Liver (tissue), 9 donors: ENCODE measurements around the gene DIP2C. TPM values are rescaled to one million over a fixed set of nuclear protein-coding genes. Genes with fewer than 3 reads are reported as not detected.
"Not testable (repeated sequence)": the region's sequence is repeated elsewhere in the genome, so short reads cannot be mapped to it uniquely, and the experiment has no call there.

Experiments
- DNase-seq: peaks from one replicate; pipeline ENCODE4 v3.0.0-alpha.2; 2017; ENCODE audit warnings: low spot score
- H3K27ac ChIP-seq, 2 donors: one replicate each; pipeline ENCODE4 v1.7.0; 2013; ENCODE audit warnings: inconsistent platforms in 2 of 2, low read length in 2 of 2, control low read depth in 1 of 2, low read depth in 1 of 2, mild to moderate bottlenecking in 1 of 2
- H3K27me3 ChIP-seq, 4 donors: one replicate each; pipeline versions ENCODE4 v1.6.1 to v1.7.0; 2013; ENCODE audit warnings: low read length in 3 of 4, inconsistent platforms in 1 of 4, mild to moderate bottlenecking in 1 of 4, moderate library complexity in 1 of 4; ENCODE audit not compliant: control insufficient read depth in 4 of 4, insufficient read depth in 4 of 4
- H3K36me3 ChIP-seq, 4 donors: one replicate each; pipeline versions ENCODE4 v1.6.1 to v1.7.0; 2013; ENCODE audit warnings: low read length in 3 of 4, mild to moderate bottlenecking in 3 of 4, low read depth in 1 of 4, moderate library complexity in 1 of 4; ENCODE audit not compliant: control insufficient read depth in 4 of 4, insufficient read depth in 3 of 4
- H3K4me1 ChIP-seq, 4 donors: one replicate each; pipeline versions ENCODE4 v1.6.1 to v1.7.0; 2013; ENCODE audit warnings: low read length in 3 of 4, mild to moderate bottlenecking in 3 of 4, moderate library complexity in 1 of 4; ENCODE audit not compliant: control insufficient read depth in 4 of 4, insufficient read depth in 4 of 4
- H3K4me3 ChIP-seq, 3 donors: one replicate each; pipeline versions ENCODE4 v1.6.1 to v1.7.0; 2013; ENCODE audit warnings: low read length in 3 of 3, control low read depth in 1 of 3, low read depth in 1 of 3, mild to moderate bottlenecking in 1 of 3
- H3K9ac ChIP-seq, 2 donors: one replicate each; pipeline ENCODE4 v1.7.0; 2013; ENCODE audit warnings: low read length in 2 of 2, mild to moderate bottlenecking in 2 of 2, moderate library complexity in 2 of 2, control low read depth in 1 of 2, low read depth in 1 of 2
- H3K9me3 ChIP-seq, 4 donors: one replicate each; pipeline versions ENCODE4 v1.6.1 to v1.7.0; 2013; ENCODE audit warnings: low read length in 3 of 4; ENCODE audit not compliant: control insufficient read depth in 4 of 4
- ATF3 ChIP-seq: IDR thresholded peaks from 2 replicates; pipeline ENCODE4 v1.6.1; 2016; ENCODE audit warnings: antibody characterized with exemption
- FOXA1 ChIP-seq: IDR thresholded peaks from 2 replicates; pipeline ENCODE4 v1.6.1; 2016; ENCODE audit warnings: antibody characterized with exemption
- GABPA ChIP-seq, 2 donors: IDR thresholded peaks in 1 of 2; conservative IDR thresholded peaks in 1 of 2; 2 replicates each; pipeline ENCODE4 v1.6.1; 2016; ENCODE audit warnings: antibody characterized with exemption in 2 of 2, mild to moderate bottlenecking in 1 of 2, moderate library complexity in 1 of 2
- HNF4A ChIP-seq, 2 donors: conservative IDR thresholded peaks; 2 replicates each; pipeline ENCODE4 v1.6.1; 2016; ENCODE audit warnings: antibody characterized with exemption in 2 of 2, mild to moderate bottlenecking in 2 of 2
- HNF4G ChIP-seq: IDR thresholded peaks from 2 replicates; pipeline ENCODE4 v1.6.1; 2016; ENCODE audit warnings: antibody characterized with exemption
- JUND ChIP-seq, 2 donors: IDR thresholded peaks; 2 replicates each; pipeline ENCODE4 v1.6.1; 2016; ENCODE audit warnings: antibody characterized with exemption in 2 of 2
- RAD21 ChIP-seq, 2 donors: IDR thresholded peaks; 2 replicates each; pipeline ENCODE4 v1.6.1; 2016; ENCODE audit warnings: antibody characterized with exemption in 2 of 2, mild to moderate bottlenecking in 2 of 2
- REST ChIP-seq: IDR thresholded peaks from 2 replicates; pipeline ENCODE4 v1.6.1; 2016; ENCODE audit warnings: antibody characterized with exemption, mild to moderate bottlenecking
- RXRA ChIP-seq, 2 donors: IDR thresholded peaks; 2 replicates each; pipeline ENCODE4 v1.6.1; 2017 to 2018; ENCODE audit warnings: antibody characterized with exemption in 2 of 2, mild to moderate bottlenecking in 1 of 2
- SP1 ChIP-seq: IDR thresholded peaks from 2 replicates; pipeline ENCODE4 v1.6.1; 2018; ENCODE audit warnings: antibody characterized with exemption, mild to moderate bottlenecking
- TAF1 ChIP-seq: conservative IDR thresholded peaks from 2 replicates; pipeline ENCODE4 v1.6.1; 2016; ENCODE audit warnings: antibody characterized with exemption, mild to moderate bottlenecking
- YY1 ChIP-seq: IDR thresholded peaks from 2 replicates; pipeline ENCODE4 v1.6.1; 2016; ENCODE audit warnings: antibody characterized with exemption, mild to moderate bottlenecking
- WGBS: extraction: QIAGEN DNeasy Blood & Tissue Kit; methylation state at CpG from one replicate; pipeline ENCODE4 v1.1.7; 2013; 5-methylcytosine and 5-hydroxymethylcytosine counted together
- polyA plus RNA-seq, 2 donors: library from polyadenylated mRNA; stranded (reverse) in 1 of 2; unstranded in 1 of 2; fragments of 200-250 nt in 1 of 2; fragments of >200 nt in 1 of 2; fragmentation: Nextera tagmentation in 1 of 2; extraction: Ambion mirVana in 1 of 2; gene quantifications; one replicate each; pipeline versions ENCODE4 v1.2.1 to v1.2.3, GENCODE V29; 2013 to 2015
- total RNA-seq, 2 donors: library from RNA; depleted of rRNA; stranded (reverse); fragments of >200 nt; gene quantifications; one replicate each; pipeline ENCODE4 v1.2.3, GENCODE V29; 2014
- TF ChIP-seq, protein P1 (sequence below): fragments of 150-350 bp; IDR thresholded peaks from 2 replicates; pipeline ENCODE4 v1.5.1; 2017; ENCODE audit warnings: improper control_type of control experiment, low read depth, low read length; ENCODE audit not compliant: missing input control
- donor health status: healthy.
- donor health status: healthy.
- donor health status: healthy.
- donor health status: healthy.
- donor health status: healthy.

DIP2C gene
- total and polyA plus RNA-seq, 4 donors, result 4.2 to 12.2 (median 5.7) TPM

DNA sequence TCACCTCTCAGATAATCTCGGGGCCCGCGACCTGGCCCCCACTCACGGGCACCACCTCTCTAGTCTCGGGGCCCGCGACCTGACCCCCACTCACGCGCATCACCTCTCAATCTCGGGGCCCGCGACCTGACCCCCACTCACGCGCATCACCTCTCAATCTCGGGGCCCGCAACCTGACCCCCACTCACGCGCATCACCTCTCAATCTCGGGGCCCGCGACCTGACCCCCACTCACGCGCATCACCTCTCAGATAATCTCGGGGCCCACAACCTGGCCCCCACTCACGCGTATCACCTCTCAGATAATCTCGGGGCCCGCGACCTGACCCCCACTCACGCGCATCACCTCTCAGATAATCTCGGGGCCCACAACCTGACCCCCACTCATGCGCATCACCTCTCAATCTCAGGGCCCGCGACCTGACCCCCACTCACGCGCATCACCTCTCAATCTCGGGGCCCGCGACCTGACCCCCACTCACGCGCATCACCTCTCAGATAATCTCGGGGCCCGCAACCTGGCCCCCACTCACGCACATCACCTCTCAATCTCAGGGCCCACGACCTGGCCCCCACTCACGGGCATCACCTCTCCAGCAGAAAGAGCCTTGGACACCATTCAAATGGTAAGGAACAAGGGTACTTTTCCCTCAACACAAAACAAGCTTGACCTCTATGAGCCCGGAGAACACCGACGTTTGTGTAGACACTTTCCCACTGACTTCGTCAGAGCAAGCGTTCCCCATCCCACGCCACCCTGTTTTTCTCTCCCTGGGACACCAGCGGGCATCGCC, 104.8 kb downstream of the DIP2C start:
- H3K9ac ChIP-seq, H3K27ac ChIP-seq, DNase-seq, H3K27me3 ChIP-seq, H3K4me3 ChIP-seq, H3K4me1 ChIP-seq, H3K9me3 ChIP-seq, H3K36me3 ChIP-seq: not testable (repeated sequence)
- WGBS, result 98% methylated on average over 55 of the region's 55 CpGs

DNA sequence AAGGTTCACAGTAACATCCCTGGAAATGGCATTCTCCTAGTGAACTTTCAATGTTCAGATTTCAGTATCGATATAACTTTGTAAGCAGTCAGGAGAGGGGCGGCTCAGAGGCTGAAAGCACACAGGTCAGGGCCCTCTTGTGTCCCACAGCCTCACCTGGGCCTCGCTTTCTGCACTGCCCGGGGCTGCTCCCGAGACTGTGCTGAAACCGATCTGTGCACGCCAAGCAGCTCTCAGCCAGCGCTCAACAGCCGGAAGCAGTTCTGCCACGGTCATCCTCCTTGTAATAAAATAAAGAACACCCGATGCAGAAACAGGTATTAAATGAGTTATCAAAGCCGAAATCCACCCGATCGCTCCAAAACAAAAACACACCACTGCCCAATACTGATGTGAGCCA, 106.0 kb downstream of the DIP2C start:
- H3K27me3 ChIP-seq, result no peaks in the 10 kb centered on the region
- H3K4me1 ChIP-seq, result no peaks in the 10 kb centered on the region
- H3K9me3 ChIP-seq, result no peaks in the 10 kb centered on the region
- H3K9ac ChIP-seq, result no peak overlapping the region
- no peak overlapping the region for H3K4me3 ChIP-seq
- no peak overlapping the region for H3K27ac ChIP-seq
- no peaks in the 10 kb centered on the region for H3K36me3 ChIP-seq
- TF ChIP-seq JUND (IDR thresholded peaks at IDR 0.05), result no peak
- no peak for TF ChIP-seq ATF3
- TF ChIP-seq, protein P1, sequence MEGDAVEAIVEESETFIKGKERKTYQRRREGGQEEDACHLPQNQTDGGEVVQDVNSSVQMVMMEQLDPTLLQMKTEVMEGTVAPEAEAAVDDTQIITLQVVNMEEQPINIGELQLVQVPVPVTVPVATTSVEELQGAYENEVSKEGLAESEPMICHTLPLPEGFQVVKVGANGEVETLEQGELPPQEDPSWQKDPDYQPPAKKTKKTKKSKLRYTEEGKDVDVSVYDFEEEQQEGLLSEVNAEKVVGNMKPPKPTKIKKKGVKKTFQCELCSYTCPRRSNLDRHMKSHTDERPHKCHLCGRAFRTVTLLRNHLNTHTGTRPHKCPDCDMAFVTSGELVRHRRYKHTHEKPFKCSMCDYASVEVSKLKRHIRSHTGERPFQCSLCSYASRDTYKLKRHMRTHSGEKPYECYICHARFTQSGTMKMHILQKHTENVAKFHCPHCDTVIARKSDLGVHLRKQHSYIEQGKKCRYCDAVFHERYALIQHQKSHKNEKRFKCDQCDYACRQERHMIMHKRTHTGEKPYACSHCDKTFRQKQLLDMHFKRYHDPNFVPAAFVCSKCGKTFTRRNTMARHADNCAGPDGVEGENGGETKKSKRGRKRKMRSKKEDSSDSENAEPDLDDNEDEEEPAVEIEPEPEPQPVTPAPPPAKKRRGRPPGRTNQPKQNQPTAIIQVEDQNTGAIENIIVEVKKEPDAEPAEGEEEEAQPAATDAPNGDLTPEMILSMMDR, result no peak
- 97% methylated on average over 14 of the region's 14 CpGs for WGBS
- DNase-seq, result no peak

- TF ChIP-seq HNF4G, result no peak
- no peaks in the 10 kb centered on the region for H3K9me3 ChIP-seq
- no peak overlapping the region for H3K4me3 ChIP-seq
- DNase-seq, result no peak
- H3K27ac ChIP-seq, result no peak overlapping the region
- H3K4me1 ChIP-seq, result no peaks in the 10 kb centered on the region
- H3K27me3 ChIP-seq, result no peaks in the 10 kb centered on the region
- no peak overlapping the region for H3K9ac ChIP-seq
- WGBS, result 91% methylated on average over 14 of the region's 14 CpGs
- H3K36me3 ChIP-seq, result no peaks in the 10 kb centered on the region
These were observed 107.6 kb downstream of the DIP2C start for GRCh38 chr10:581776-582330.

GRCh38 chr10:580778-581177, 108.7 kb downstream of the DIP2C start:
- 56% methylated on average over 6 of the region's 6 CpGs for WGBS
- TF ChIP-seq YY1 (no peak), SP1 (no peak), RXRA (IDR thresholded peaks at IDR 0.05) (no peak), JUND (IDR thresholded peaks at IDR 0.05) (no peak), RAD21 (IDR thresholded peaks at IDR 0.05) (no peak), REST (no peak), GABPA (IDR thresholded peaks at IDR 0.05 in 1 of 2, conservative IDR thresholded peaks at IDR 0.05 in 1 of 2) (no peak), HNF4A (conservative IDR thresholded peaks at IDR 0.05) (no peak), TAF1 (no peak), FOXA1 (no peak)
- TF ChIP-seq, protein P1, result no peak
- no peak overlapping the region for H3K27ac ChIP-seq

More at GRCh38 chr10:580778-581177, 108.7 kb downstream of the DIP2C start:
- Histone ChIP-seq H3K9me3 (no peaks in the 10 kb centered on the region), H3K4me3 (no peak overlapping the region), H3K27me3 (no peaks in the 10 kb centered on the region), H3K9ac (no peak overlapping the region), H3K36me3 (no peaks in the 10 kb centered on the region), H3K4me1 (peaks cover 0 to under 1% (median 0%) of the 10 kb centered on the region in 4 donors)
- no peak for DNase-seq
